H1 (cell line): ENCODE data around the gene CAMTA1.

Experiments
- CREB1 ChIP-seq: IDR thresholded peaks from 2 replicates; pipeline ENCODE4 v1.6.1; 2012; ENCODE audit warnings: inconsistent platforms
- GTF2F1 ChIP-seq: IDR thresholded peaks from 2 replicates; pipeline ENCODE4 v1.6.1; 2012; ENCODE audit warnings: low read depth, low read length, improper control_type of control experiment, borderline replicate concordance
- JUND ChIP-seq: IDR thresholded peaks from 2 replicates; pipeline ENCODE4 v1.6.1; 2011; ENCODE audit warnings: mild to moderate bottlenecking, improper control_type of control experiment, low read length
- NRF1 ChIP-seq: IDR thresholded peaks from 2 replicates; pipeline ENCODE4 v1.6.1; 2011; ENCODE audit warnings: mild to moderate bottlenecking, low read depth, low read length, improper control_type of control experiment
- POLR2AphosphoS5 ChIP-seq: IDR thresholded peaks from 2 replicates; pipeline ENCODE4 v1.6.1; 2011; ENCODE audit warnings: low read depth, low read length
- TAF1 ChIP-seq: IDR thresholded peaks from 2 replicates; pipeline ENCODE4 v1.6.1; 2011; ENCODE audit warnings: mild to moderate bottlenecking, low read depth, low read length
- TEAD4 ChIP-seq: IDR thresholded peaks from 2 replicates; pipeline ENCODE4 v1.6.1; 2012; ENCODE audit warnings: low read depth, low read length, inconsistent platforms, mixed read lengths
- TF ChIP-seq, protein P1 (sequence below), 3 experiments: IDR thresholded peaks; 1 replicate in 2 of 3; 2 replicates in 1 of 3; pipeline versions ENCODE4 v1.5.1 to v1.6.1; 2011; ENCODE audit warnings: low read length in 3 of 3, mild to moderate bottlenecking in 3 of 3, inconsistent platforms in 2 of 3, low read depth in 1 of 3, moderate library complexity in 1 of 3; ENCODE audit not compliant: insufficient read depth in 1 of 3; ENCODE audit errors: control extremely low read depth in 1 of 3

DNA sequence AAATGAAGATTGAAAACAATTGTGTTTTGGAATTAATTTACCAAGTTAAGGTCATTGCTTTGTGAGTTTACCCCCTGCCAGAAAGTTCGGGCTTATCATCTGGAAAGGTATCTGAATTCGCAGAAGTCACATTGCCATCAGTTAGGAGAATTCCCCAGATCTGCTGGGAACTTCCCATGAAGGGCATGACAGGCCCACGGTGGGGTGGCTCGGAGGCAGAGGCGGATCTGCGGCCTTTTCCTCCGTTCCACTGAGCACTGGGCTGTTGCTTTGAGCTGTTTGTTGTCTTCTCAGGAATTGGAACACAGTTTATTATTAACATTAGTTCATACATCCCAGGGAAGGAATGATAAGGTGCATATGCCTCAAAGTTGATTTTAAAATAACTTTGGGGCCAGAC, 320.0 kb downstream of the CAMTA1 start:
- no peak for TF ChIP-seq NRF1
- no peak for TF ChIP-seq JUND
- TF ChIP-seq POLR2AphosphoS5, result no peak
- TF ChIP-seq, protein P1, sequence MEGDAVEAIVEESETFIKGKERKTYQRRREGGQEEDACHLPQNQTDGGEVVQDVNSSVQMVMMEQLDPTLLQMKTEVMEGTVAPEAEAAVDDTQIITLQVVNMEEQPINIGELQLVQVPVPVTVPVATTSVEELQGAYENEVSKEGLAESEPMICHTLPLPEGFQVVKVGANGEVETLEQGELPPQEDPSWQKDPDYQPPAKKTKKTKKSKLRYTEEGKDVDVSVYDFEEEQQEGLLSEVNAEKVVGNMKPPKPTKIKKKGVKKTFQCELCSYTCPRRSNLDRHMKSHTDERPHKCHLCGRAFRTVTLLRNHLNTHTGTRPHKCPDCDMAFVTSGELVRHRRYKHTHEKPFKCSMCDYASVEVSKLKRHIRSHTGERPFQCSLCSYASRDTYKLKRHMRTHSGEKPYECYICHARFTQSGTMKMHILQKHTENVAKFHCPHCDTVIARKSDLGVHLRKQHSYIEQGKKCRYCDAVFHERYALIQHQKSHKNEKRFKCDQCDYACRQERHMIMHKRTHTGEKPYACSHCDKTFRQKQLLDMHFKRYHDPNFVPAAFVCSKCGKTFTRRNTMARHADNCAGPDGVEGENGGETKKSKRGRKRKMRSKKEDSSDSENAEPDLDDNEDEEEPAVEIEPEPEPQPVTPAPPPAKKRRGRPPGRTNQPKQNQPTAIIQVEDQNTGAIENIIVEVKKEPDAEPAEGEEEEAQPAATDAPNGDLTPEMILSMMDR (IDR thresholded peaks at IDR 0.05; ENCODE audit: control extremely low read depth in 1 of 3, insufficient read depth in 1 of 3, low read depth in 1 of 3, low read length in 3 of 3), result no peak
- TF ChIP-seq TAF1, result no peak
- TF ChIP-seq TEAD4, result no peak
- no peak for TF ChIP-seq GTF2F1
- no peak for TF ChIP-seq CREB1
